Stimulated activated CD4-positive, alpha-beta T cell treated with anti-CD3 and anti-CD28 coated beads, Interleukin-1b, Interleukin-23, amount 100 ng/mL, for 4 hours (primary cell): ENCODE data around the gene CACNA1I.

Source experiments
- DNase-seq, 2 donors: peaks; one replicate each; pipeline ENCODE4 v3.0.0-alpha.2; 2020; ENCODE audit warnings: low read depth in 2 of 2

CACNA1I gene

GRCh38 chr22:39666495-39666894, 95.9 kb downstream of the CACNA1I start:
- DNase-seq: no peak

- no peak for DNase-seq
Observed at GRCh38 chr22:39666926-39667325, 96.4 kb downstream of the CACNA1I start.

- DNase-seq: no peak
Observed at GRCh38 chr22:39669432-39669831, 98.9 kb downstream of the CACNA1I start.

GRCh38 chr22:39671936-39672335, 101.4 kb downstream of the CACNA1I start:
- no peak for DNase-seq

GRCh38 chr22:39674536-39674935, 104.0 kb downstream of the CACNA1I start:
- no peak for DNase-seq

- DNase-seq: no peak
Observed at GRCh38 chr22:39675947-39676346, 105.4 kb downstream of the CACNA1I start.

GRCh38 chr22:39677967-39678366, 107.4 kb downstream of the CACNA1I start:
- DNase-seq: no peak

- no peak for DNase-seq
Observed at GRCh38 chr22:39678862-39679490, 108.4 kb downstream of the CACNA1I start.

GRCh38 chr22:39679652-39680051, 109.1 kb downstream of the CACNA1I start:
- DNase-seq: no peak

- DNase-seq: no peak
Observed at GRCh38 chr22:39680486-39680885, 109.9 kb downstream of the CACNA1I start.

- DNase-seq: no peak
Observed at GRCh38 chr22:39681038-39681861, 110.7 kb downstream of the CACNA1I start.

- DNase-seq: no peak
Observed at GRCh38 chr22:39682994-39683393, 112.4 kb downstream of the CACNA1I start.

- DNase-seq: no peak
Observed at GRCh38 chr22:39683639-39684038, 113.1 kb downstream of the CACNA1I start.

- no peak for DNase-seq
Observed at GRCh38 chr22:39684702-39685281, 114.2 kb downstream of the CACNA1I start.

- DNase-seq: no peak
Observed at GRCh38 chr22:39685336-39686177, 115.0 kb downstream of the CACNA1I start.

- no peak for DNase-seq
Observed at GRCh38 chr22:39686178-39686620, 115.6 kb downstream of the CACNA1I start.

- DNase-seq: no peak
Observed at GRCh38 chr22:39686776-39687525, 116.4 kb downstream of the CACNA1I start.

- DNase-seq: no peak
Observed at GRCh38 chr22:39688186-39688785, 117.7 kb downstream of the CACNA1I start.

- no peak for DNase-seq
Observed at GRCh38 chr22:39689421-39689820, 118.9 kb downstream of the CACNA1I start.

GRCh38 chr22:39690881-39691605, 120.5 kb downstream of the CACNA1I start:
- DNase-seq: peak; percentile 12 to 18
